Common myeloid progenitor, CD34-positive (primary cell): ENCODE measurements around the gene OTOP1.
"Not testable (repeated sequence)": the region's sequence is repeated elsewhere in the genome, so short reads cannot be mapped to it uniquely, and the experiment has no call there.

Experiments
- CTCF ChIA-PET: fragments of 350-600 bp; sonication (Branson Sonifier 250); formaldehyde crosslinking; loops from one replicate; lab custom pipeline; 2021; ENCODE audit warnings: antibody characterized with exemption; lab: Charles Lee
- POLR2A ChIA-PET: fragments of 350-600 bp; sonication (Branson Sonifier 250); formaldehyde crosslinking; loops from one replicate; lab custom pipeline; 2021; ENCODE audit warnings: antibody characterized with exemption; lab: Charles Lee
- DNase-seq, 3 donors: peaks; one replicate each; pipeline versions ENCODE4 v3.0.0 to v3.0.0-alpha.2; 2013
- H3K27ac ChIP-seq, 2 experiments: 1 replicate in 1 of 2; 2 replicates in 1 of 2; pipeline ENCODE4 v1.7.0; 2013; ENCODE audit warnings: inconsistent platforms in 2 of 2, low read length in 2 of 2, mild to moderate bottlenecking in 2 of 2, low read depth in 1 of 2, moderate library complexity in 1 of 2; ENCODE audit not compliant: severe bottlenecking in 2 of 2, insufficient read depth in 1 of 2, poor library complexity in 1 of 2
- H3K27me3 ChIP-seq, 5 experiments: replicated peaks in 2 of 5; 1 replicate in 3 of 5; 2 replicates in 2 of 5; pipeline versions ENCODE4 v1.6.1 to v1.7.0; 2013; ENCODE audit warnings: low read length in 4 of 5, mild to moderate bottlenecking in 2 of 5, moderate library complexity in 2 of 5, inconsistent platforms in 1 of 5; ENCODE audit not compliant: insufficient read depth in 5 of 5, control insufficient read depth in 4 of 5
- H3K36me3 ChIP-seq, 4 experiments: 1 replicate in 2 of 4; 2 replicates in 2 of 4; pipeline versions ENCODE4 v1.6.1 to v1.7.0; 2013; ENCODE audit warnings: low read length in 3 of 4, control low read depth in 1 of 4, mild to moderate bottlenecking in 1 of 4; ENCODE audit not compliant: control insufficient read depth in 4 of 4, insufficient read depth in 4 of 4
- H3K4me1 ChIP-seq, 4 experiments: 1 replicate in 3 of 4; 2 replicates in 1 of 4; pipeline versions ENCODE4 v1.6.1 to v1.7.1; 2013; ENCODE audit warnings: low read length in 3 of 4, mild to moderate bottlenecking in 3 of 4, control low read depth in 1 of 4, inconsistent platforms in 1 of 4, moderate library complexity in 1 of 4; ENCODE audit not compliant: control insufficient read depth in 4 of 4, insufficient read depth in 4 of 4; ENCODE audit errors: control extremely low read depth in 1 of 4
- H3K4me3 ChIP-seq, 7 experiments: 1 replicate in 4 of 7; 2 replicates in 3 of 7; pipeline versions ENCODE4 v1.5.1 to v1.7.0; 2013; ENCODE audit warnings: mild to moderate bottlenecking in 7 of 7, low read length in 6 of 7, moderate library complexity in 6 of 7, inconsistent platforms in 2 of 7, low read depth in 2 of 7, control low read depth in 1 of 7; ENCODE audit not compliant: insufficient read depth in 4 of 7, control insufficient read depth in 1 of 7; ENCODE audit errors: extremely low read depth in 1 of 7
- H3K9me3 ChIP-seq, 5 experiments: 1 replicate in 4 of 5; 2 replicates in 1 of 5; pipeline versions ENCODE4 v1.6.1 to v1.7.1; 2013; ENCODE audit warnings: low read length in 4 of 5, mild to moderate bottlenecking in 2 of 5, inconsistent platforms in 1 of 5, low read depth in 1 of 5, moderate library complexity in 1 of 5; ENCODE audit not compliant: control insufficient read depth in 4 of 5, insufficient read depth in 2 of 5; ENCODE audit errors: control extremely low read depth in 1 of 5
- WGBS: methylation state at CpG from one replicate; pipeline ENCODE4 v1.1.5; 2013; ENCODE audit not compliant: insufficient coverage; 5-methylcytosine and 5-hydroxymethylcytosine counted together

The OTOP1 gene

GRCh38 chr4:4216648-4217047, 10.1 kb downstream of the OTOP1 start:
- no peaks in the 10 kb centered on the region for H3K9me3 ChIP-seq
- DNase-seq: no peak
- WGBS: 81% methylated on average over 7 of the region's 7 CpGs
- POLR2A ChIA-PET: no interaction called here
- H3K4me1 ChIP-seq: no peaks in the 10 kb centered on the region
- no peaks in the 10 kb centered on the region for H3K36me3 ChIP-seq
- H3K27ac ChIP-seq: no peak overlapping the region
- no peak overlapping the region for H3K4me3 ChIP-seq
- CTCF ChIA-PET: no interaction called here
- peaks cover 0 to 30% (median 4%) of the 10 kb centered on the region in 5 experiments for H3K27me3 ChIP-seq

GRCh38 chr4:4213674-4214073, 13.1 kb downstream of the OTOP1 start:
- WGBS: 80% methylated on average over 1 of the region's 4 CpGs
- H3K36me3 ChIP-seq, H3K27ac ChIP-seq, POLR2A ChIA-PET, CTCF ChIA-PET, H3K9me3 ChIP-seq, H3K4me3 ChIP-seq, DNase-seq, H3K4me1 ChIP-seq: not testable (repeated sequence)
- peaks cover 0 to 38% (median 8%) of the 10 kb centered on the region in 5 experiments for H3K27me3 ChIP-seq

- Histone ChIP-seq H3K4me3 (no peak overlapping the region), H3K4me1 (no peaks in the 10 kb centered on the region), H3K9me3 (peaks cover 0 to 1% (median 0%) of the 10 kb centered on the region in 5 experiments), H3K27ac (no peak overlapping the region), H3K27me3 (peaks cover 12 to 59% (median 17%) of the 10 kb centered on the region in 5 experiments), H3K36me3 (no peaks in the 10 kb centered on the region)
- CTCF ChIA-PET: no interaction called here
- DNase-seq: no peak
- POLR2A ChIA-PET: no interaction called here
These were observed 20.5 kb downstream of the OTOP1 start for GRCh38 chr4:4206204-4206603.

GRCh38 chr4:4204401-4204745, 22.4 kb downstream of the OTOP1 start:
- ChIA-PET CTCF (no interaction called here), POLR2A (no interaction called here)
- H3K4me3 ChIP-seq: no peak overlapping the region
- no peaks in the 10 kb centered on the region for H3K4me1 ChIP-seq
- H3K27ac ChIP-seq: no peak overlapping the region
- no peak for DNase-seq
- peaks cover 0 to 1% (median 0%) of the 10 kb centered on the region in 5 experiments for H3K9me3 ChIP-seq
- H3K27me3 ChIP-seq: peaks cover 12 to 49% (median 14%) of the 10 kb centered on the region in 5 experiments
- 87% methylated on average over 3 of the region's 3 CpGs for WGBS
- no peaks in the 10 kb centered on the region for H3K36me3 ChIP-seq

- CTCF ChIA-PET: no interaction called here
- Histone ChIP-seq H3K9me3 (peaks cover 0 to 1% (median 0%) of the 10 kb centered on the region in 5 experiments), H3K4me3 (no peak overlapping the region), H3K36me3 (no peaks in the 10 kb centered on the region), H3K27me3 (peaks cover 12 to 47% (median 13%) of the 10 kb centered on the region in 5 experiments), H3K27ac (no peak overlapping the region), H3K4me1 (no peaks in the 10 kb centered on the region)
- DNase-seq: no peak
- WGBS: 92% methylated on average over 8 of the region's 10 CpGs
- POLR2A ChIA-PET: no interaction called here
These were observed 22.9 kb downstream of the OTOP1 start for GRCh38 chr4:4203688-4204400.

- peaks cover 9 to 39% (median 13%) of the 10 kb centered on the region in 5 experiments for H3K27me3 ChIP-seq
- ChIA-PET POLR2A (no interaction called here), CTCF (no interaction called here)
These were observed 24.2 kb downstream of the OTOP1 start for GRCh38 chr4:4202510-4202909.

GRCh38 chr4:4200624-4201023, 26.1 kb downstream of the OTOP1 start:
- H3K27me3 ChIP-seq: peaks cover 0 to 27% (median 10%) of the 10 kb centered on the region in 5 experiments
- ChIA-PET POLR2A (no interaction called here), CTCF (no interaction called here)
- WGBS: 60% methylated on average over 3 of the region's 4 CpGs
- no peak for DNase-seq
- H3K27ac ChIP-seq: no peak overlapping the region
- no peak overlapping the region for H3K4me3 ChIP-seq
- no peaks in the 10 kb centered on the region for H3K4me1 ChIP-seq
- H3K9me3 ChIP-seq: peaks cover 0 to under 1% (median 0%) of the 10 kb centered on the region in 5 experiments
- H3K36me3 ChIP-seq: no peaks in the 10 kb centered on the region

More at GRCh38 chr4:4202510-4202909, 24.2 kb downstream of the OTOP1 start:
- H3K9me3 ChIP-seq: peaks cover 0 to 1% (median 0%) of the 10 kb centered on the region in 5 experiments
- DNase-seq: no peak
- H3K4me1 ChIP-seq: no peaks in the 10 kb centered on the region
- no peaks in the 10 kb centered on the region for H3K36me3 ChIP-seq
- WGBS: 100% methylated on average over 1 of the region's 4 CpGs
- no peak overlapping the region for H3K4me3 ChIP-seq
- no peak overlapping the region for H3K27ac ChIP-seq
